OCI-LY1 (cell line): ENCODE measurements around the gene PTPRF.

ENCODE experiments used
- H2AFZ ChIP-seq: fragments of 200-600 bp; sonication (generic), shearing (Covaris generic); 2 replicates; pipeline ENCODE4 v1.6.0; 2014; ENCODE audit warnings: antibody characterized with exemption, mild to moderate bottlenecking, low read length
- H3F3A ChIP-seq: fragments of 200-600 bp; sonication (generic), shearing (Covaris generic); 2 replicates; pipeline ENCODE4 v1.6.0; 2014; ENCODE audit warnings: mild to moderate bottlenecking, antibody characterized with exemption, low read length, moderate library complexity; ENCODE audit not compliant: insufficient read depth
- H3K27ac ChIP-seq: fragments of 200-600 bp; sonication (generic); 2 replicates; pipeline ENCODE4 v1.5.1; 2014; ENCODE audit warnings: low read length, mixed run types, mild to moderate bottlenecking, low read depth; ENCODE audit not compliant: poor library complexity, severe bottlenecking
- H3K27me3 ChIP-seq: fragments of 200-600 bp; sonication (generic); 2 replicates; pipeline ENCODE4 v1.6.0; 2014; ENCODE audit warnings: antibody characterized with exemption, mild to moderate bottlenecking, low read length, moderate library complexity; ENCODE audit not compliant: insufficient read depth
- H3K36me3 ChIP-seq: fragments of 200-600 bp; sonication (generic); 2 replicates; pipeline ENCODE4 v1.6.1; 2014; ENCODE audit warnings: mild to moderate bottlenecking, antibody characterized with exemption, low read length, moderate library complexity, mixed read lengths; ENCODE audit not compliant: insufficient read depth
- H3K4me1 ChIP-seq: fragments of 200-600 bp; sonication (generic); 2 replicates; pipeline ENCODE4 v1.5.1; 2014; ENCODE audit warnings: mild to moderate bottlenecking, low read length, moderate library complexity; ENCODE audit not compliant: insufficient read depth, severe bottlenecking
- H3K4me2 ChIP-seq: fragments of 200-600 bp; sonication (generic), shearing (Covaris generic); 2 replicates; pipeline ENCODE4 v1.6.1; 2014; ENCODE audit warnings: low read length
- H3K4me3 ChIP-seq: fragments of 200-600 bp; sonication (generic); 2 replicates; pipeline ENCODE4 v1.5.1; 2014; ENCODE audit warnings: low read length, low read depth, mild to moderate bottlenecking, mixed read lengths; ENCODE audit not compliant: poor library complexity, severe bottlenecking
- H3K79me2 ChIP-seq: fragments of 200-600 bp; shearing (Covaris generic); 2 replicates; pipeline ENCODE4 v1.6.1; 2016; ENCODE audit warnings: mixed run types, low read length, mixed read lengths; ENCODE audit not compliant: insufficient read depth
- H3K9ac ChIP-seq: fragments of 200-600 bp; sonication (generic), shearing (Covaris generic); 2 replicates; pipeline ENCODE4 v1.6.1; 2014; ENCODE audit warnings: mild to moderate bottlenecking, low read length, mixed read lengths
- H3K9me2 ChIP-seq: fragments of 200-600 bp; sonication (generic), shearing (Covaris generic); 2 replicates; pipeline ENCODE4 v1.6.1; 2014; ENCODE audit warnings: low read depth, mild to moderate bottlenecking, low read length, mixed read lengths
- H3K9me3 ChIP-seq: fragments of 200-600 bp; shearing (Covaris generic); 2 replicates; pipeline ENCODE4 v1.6.1; 2014; ENCODE audit warnings: low read length, mixed read lengths
- H4K20me1 ChIP-seq: fragments of 200-600 bp; sonication (generic), shearing (Covaris generic); 2 replicates; pipeline ENCODE4 v1.6.0; 2016; ENCODE audit warnings: mild to moderate bottlenecking, low read length; ENCODE audit not compliant: insufficient read depth
- EZH2 ChIP-seq: fragments of 200-600 bp; sonication (generic), shearing (Covaris generic); IDR thresholded peaks from 2 replicates; pipeline ENCODE4 v1.8.0; 2017; ENCODE audit warnings: borderline replicate concordance, mixed run types, mild to moderate bottlenecking, antibody characterized with exemption, low read length, moderate library complexity, mixed read lengths
- TF ChIP-seq, protein P1 (sequence below): fragments of 200-600 bp; sonication (generic), shearing (Covaris generic); IDR thresholded peaks from 2 replicates; pipeline ENCODE4 v1.5.1; 2017; ENCODE audit warnings: mild to moderate bottlenecking, antibody characterized with exemption, low read length, moderate library complexity, mixed read lengths

The PTPRF gene

DNA sequence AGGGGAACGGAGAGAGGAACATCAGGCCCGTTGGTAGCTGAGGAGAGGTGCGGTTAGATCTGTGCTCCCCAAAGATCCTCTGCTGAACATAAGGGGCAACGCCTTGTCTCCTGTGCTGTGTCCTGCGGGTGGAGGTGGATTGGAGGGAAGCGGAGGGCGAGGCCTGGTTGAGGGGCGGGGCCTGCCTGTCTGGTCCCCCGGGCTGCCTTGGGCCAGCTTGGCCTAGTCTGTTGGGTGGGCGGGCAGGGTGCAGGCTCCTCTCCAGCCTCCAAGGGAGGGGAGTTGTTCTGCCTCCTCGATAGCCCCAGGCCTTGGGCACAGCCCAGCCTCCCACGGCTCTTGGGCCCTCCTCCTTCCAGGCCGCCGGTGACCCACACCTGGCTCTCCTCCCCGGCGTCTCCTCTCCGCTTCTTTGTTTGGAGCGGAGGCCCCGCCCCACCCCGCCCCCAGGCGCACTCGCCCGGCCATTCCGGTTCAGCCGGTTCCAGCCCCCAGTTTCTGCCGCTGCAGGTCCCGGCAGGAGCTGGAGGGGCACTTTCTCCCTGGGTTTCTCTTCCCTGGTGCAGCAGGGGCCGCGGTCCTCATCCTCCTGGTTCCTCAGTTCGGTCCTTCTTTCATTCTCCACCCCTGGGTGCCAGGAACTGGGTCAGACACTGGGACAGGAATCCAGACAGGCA is 19.4 kb downstream of the PTPRF start:
- TF ChIP-seq, protein P1, sequence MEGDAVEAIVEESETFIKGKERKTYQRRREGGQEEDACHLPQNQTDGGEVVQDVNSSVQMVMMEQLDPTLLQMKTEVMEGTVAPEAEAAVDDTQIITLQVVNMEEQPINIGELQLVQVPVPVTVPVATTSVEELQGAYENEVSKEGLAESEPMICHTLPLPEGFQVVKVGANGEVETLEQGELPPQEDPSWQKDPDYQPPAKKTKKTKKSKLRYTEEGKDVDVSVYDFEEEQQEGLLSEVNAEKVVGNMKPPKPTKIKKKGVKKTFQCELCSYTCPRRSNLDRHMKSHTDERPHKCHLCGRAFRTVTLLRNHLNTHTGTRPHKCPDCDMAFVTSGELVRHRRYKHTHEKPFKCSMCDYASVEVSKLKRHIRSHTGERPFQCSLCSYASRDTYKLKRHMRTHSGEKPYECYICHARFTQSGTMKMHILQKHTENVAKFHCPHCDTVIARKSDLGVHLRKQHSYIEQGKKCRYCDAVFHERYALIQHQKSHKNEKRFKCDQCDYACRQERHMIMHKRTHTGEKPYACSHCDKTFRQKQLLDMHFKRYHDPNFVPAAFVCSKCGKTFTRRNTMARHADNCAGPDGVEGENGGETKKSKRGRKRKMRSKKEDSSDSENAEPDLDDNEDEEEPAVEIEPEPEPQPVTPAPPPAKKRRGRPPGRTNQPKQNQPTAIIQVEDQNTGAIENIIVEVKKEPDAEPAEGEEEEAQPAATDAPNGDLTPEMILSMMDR, result no peak
- TF ChIP-seq EZH2, result no peak
- H3F3A ChIP-seq, result no peaks in the 10 kb centered on the region
- H3K4me3 ChIP-seq, result peak overlapping the region; percentile 33
- no peak overlapping the region for H3K9ac ChIP-seq
- no peak overlapping the region for H2AFZ ChIP-seq
- no peak overlapping the region for H3K27ac ChIP-seq
- no peaks in the 10 kb centered on the region for H4K20me1 ChIP-seq
- peak overlapping the region; percentile 40; the same call in 1 of the 2 replicates for H3K4me2 ChIP-seq
- no peaks in the 10 kb centered on the region for H3K9me3 ChIP-seq
- no peaks in the 10 kb centered on the region for H3K36me3 ChIP-seq
- peaks cover 3% of the 10 kb centered on the region for H3K4me1 ChIP-seq
- no peaks in the 10 kb centered on the region for H3K9me2 ChIP-seq
- no peaks in the 10 kb centered on the region for H3K79me2 ChIP-seq
- H3K27me3 ChIP-seq, result no peaks in the 10 kb centered on the region

DNA sequence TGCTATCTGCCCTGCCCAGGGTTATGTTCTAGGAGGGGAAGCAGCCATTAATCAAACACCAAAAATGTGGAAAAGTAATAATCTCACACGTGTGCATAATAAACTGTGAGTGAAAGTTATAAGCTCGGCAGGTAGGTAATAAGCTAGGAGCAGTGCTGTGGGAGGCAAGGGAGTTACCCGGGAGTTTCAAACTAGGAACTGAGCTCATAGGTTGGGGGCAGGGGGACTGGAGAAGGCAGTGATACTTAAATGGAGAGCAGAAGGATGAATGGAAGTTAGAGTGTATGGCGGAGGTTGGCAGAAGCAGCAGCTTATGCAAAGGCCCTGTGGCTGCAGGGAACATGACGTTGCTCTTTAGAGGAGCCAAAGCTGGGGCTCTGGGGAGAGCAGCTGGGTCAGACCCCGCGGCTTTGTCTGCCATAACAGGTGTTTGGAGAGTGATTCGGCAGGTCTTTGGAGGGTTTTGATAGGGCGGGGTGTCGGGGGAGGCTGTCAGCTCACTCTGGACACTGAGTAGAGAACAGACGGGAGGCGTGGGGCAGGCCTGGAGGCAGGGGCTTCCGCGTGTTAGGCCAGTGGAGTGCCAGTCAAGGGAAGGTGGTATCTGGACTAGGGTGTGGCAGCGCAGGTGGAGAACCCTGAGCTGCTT is 20.0 kb downstream of the PTPRF start:
- Histone ChIP-seq H3K27ac (no peak overlapping the region), H3K4me2 (peak overlapping the region; percentile 40; the same call in 1 of the 2 replicates), H3K4me1 (peaks cover 3% of the 10 kb centered on the region), H4K20me1 (no peaks in the 10 kb centered on the region), H3K27me3 (no peaks in the 10 kb centered on the region), H3K9me2 (no peaks in the 10 kb centered on the region), H3K9me3 (no peaks in the 10 kb centered on the region), H3K4me3 (peak overlapping the region; percentile 33), H3F3A (no peaks in the 10 kb centered on the region), H3K36me3 (no peaks in the 10 kb centered on the region; the same call in 1 of the 2 replicates), H3K9ac (no peak overlapping the region), H2AFZ (no peak overlapping the region), H3K79me2 (no peaks in the 10 kb centered on the region)
- TF ChIP-seq, protein P1, result no peak
- no peak for TF ChIP-seq EZH2

DNA sequence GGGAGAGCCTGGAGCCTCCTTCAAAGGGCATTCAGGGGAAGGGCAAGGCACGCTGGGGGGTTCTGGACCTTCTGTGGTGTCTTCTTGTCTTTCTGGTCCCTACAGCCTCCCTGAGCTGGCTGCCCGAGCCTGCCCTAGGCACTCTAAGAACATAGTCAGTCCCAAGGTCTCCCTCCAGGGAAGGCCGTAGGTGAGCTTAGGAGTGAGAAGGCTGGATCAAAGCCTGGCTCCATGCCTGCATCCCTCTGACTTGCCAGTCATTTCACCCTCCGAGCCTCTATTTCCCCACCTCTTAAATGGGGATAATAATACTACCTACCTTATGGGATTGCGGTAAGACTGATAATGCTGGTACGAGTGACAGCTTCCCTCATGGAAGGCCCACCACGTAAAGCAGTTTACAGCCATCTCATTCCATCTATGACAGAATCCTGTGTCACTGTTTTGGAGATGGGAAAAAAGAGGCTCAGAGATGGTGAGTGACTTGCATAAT is 20.8 kb downstream of the PTPRF start:
- H3K27ac ChIP-seq, result no peak overlapping the region

More for the DNA sequence above, 20.8 kb downstream of the PTPRF start:
- H3K4me2 ChIP-seq, result no peak overlapping the region
- H3K27me3 ChIP-seq, result no peaks in the 10 kb centered on the region
- no peaks in the 10 kb centered on the region for H3K9me2 ChIP-seq
- H4K20me1 ChIP-seq, result no peaks in the 10 kb centered on the region
- no peak overlapping the region for H2AFZ ChIP-seq
- H3F3A ChIP-seq, result no peaks in the 10 kb centered on the region
- no peak for TF ChIP-seq EZH2
- TF ChIP-seq, protein P1, result no peak
- no peaks in the 10 kb centered on the region; the same call in 1 of the 2 replicates for H3K36me3 ChIP-seq
- no peak overlapping the region for H3K4me3 ChIP-seq
- peaks cover 3% of the 10 kb centered on the region for H3K4me1 ChIP-seq
- no peaks in the 10 kb centered on the region for H3K9me3 ChIP-seq
- H3K9ac ChIP-seq, result no peak overlapping the region
- no peaks in the 10 kb centered on the region for H3K79me2 ChIP-seq
